ENCODE measurements around the gene FAM151B.
"Not testable (repeated sequence)": the region's sequence is repeated elsewhere in the genome, so short reads cannot be mapped to it uniquely, and the experiment has no call there.

The FAM151B gene

GRCh38 chr5:80577707-80578106 lies 89.8 kb downstream of the FAM151B start:
- DNase-seq, result no peak
- in situ Hi-C loops (cut with HindIII; ENCODE audit: low pct_ligation_motif_present, low sequenced_read_pairs), result no loop called here
- H3K4me3 ChIP-seq (ENCODE audit: low read depth, low read length), result no peak overlapping the region

GRCh38 chr5:80579050-80579449 lies 91.2 kb downstream of the FAM151B start:
- no peaks in the 10 kb centered on the region for H3K27me3 ChIP-seq (replicated peaks)
- H3K36me3 ChIP-seq (replicated peaks), result no peaks in the 10 kb centered on the region

More at GRCh38 chr5:80577707-80578106, 89.8 kb downstream of the FAM151B start:
- Histone ChIP-seq H3K27me3 (replicated peaks) (no peaks in the 10 kb centered on the region), H3K36me3 (replicated peaks) (no peaks in the 10 kb centered on the region), H3K27ac (no peak overlapping the region)
- TF ChIP-seq CTCF (IDR thresholded peaks at IDR 0.05; ENCODE audit: low read depth, low read length, missing control alignments), result no peak

GRCh38 chr5:80580291-80580690 lies 92.4 kb downstream of the FAM151B start:
- H3K27me3 ChIP-seq (replicated peaks); H3K36me3 ChIP-seq (replicated peaks); in situ Hi-C loops (cut with HindIII; ENCODE audit: low pct_ligation_motif_present, low sequenced_read_pairs); H3K27ac ChIP-seq; H3K4me3 ChIP-seq (ENCODE audit: low read depth, low read length); DNase-seq: not testable (repeated sequence)

More at GRCh38 chr5:80579050-80579449, 91.2 kb downstream of the FAM151B start:
- no peak for TF ChIP-seq CTCF (IDR thresholded peaks at IDR 0.05; ENCODE audit: low read depth, low read length, missing control alignments)
- DNase-seq, result no peak
- no peak overlapping the region for H3K4me3 ChIP-seq (ENCODE audit: low read depth, low read length)
- H3K27ac ChIP-seq, result no peak overlapping the region
- in situ Hi-C loops (cut with HindIII; ENCODE audit: low pct_ligation_motif_present, low sequenced_read_pairs), result no loop called here

- TF ChIP-seq CTCF (IDR thresholded peaks at IDR 0.05; ENCODE audit: low read depth, low read length, missing control alignments), result no peak
- no peaks in the 10 kb centered on the region for H3K36me3 ChIP-seq (replicated peaks)
- in situ Hi-C loops (cut with HindIII; ENCODE audit: low pct_ligation_motif_present, low sequenced_read_pairs), result no loop called here
- no peak overlapping the region for H3K4me3 ChIP-seq (ENCODE audit: low read depth, low read length)
- no peak overlapping the region for H3K27ac ChIP-seq
- H3K27me3 ChIP-seq (replicated peaks), result no peaks in the 10 kb centered on the region
- DNase-seq, result no peak
Measured at GRCh38 chr5:80584770-80585169, 96.9 kb downstream of the FAM151B start.

GRCh38 chr5:80588858-80589540 lies 101.1 kb downstream of the FAM151B start:
- no peak for DNase-seq
- TF ChIP-seq CTCF (IDR thresholded peaks at IDR 0.05; ENCODE audit: low read depth, low read length, missing control alignments), result no peak
- Histone ChIP-seq H3K36me3 (replicated peaks) (no peaks in the 10 kb centered on the region), H3K4me3 (ENCODE audit: low read depth, low read length) (no peak overlapping the region), H3K27ac (no peak overlapping the region), H3K27me3 (replicated peaks) (no peaks in the 10 kb centered on the region)
- in situ Hi-C loops (cut with HindIII; ENCODE audit: low pct_ligation_motif_present, low sequenced_read_pairs), result no loop called here

- H3K27ac ChIP-seq, result no peak overlapping the region
- DNase-seq, result no peak
- no peaks in the 10 kb centered on the region for H3K27me3 ChIP-seq (replicated peaks)
- in situ Hi-C loops (cut with HindIII; ENCODE audit: low pct_ligation_motif_present, low sequenced_read_pairs), result no loop called here
- H3K36me3 ChIP-seq (replicated peaks), result no peaks in the 10 kb centered on the region
- TF ChIP-seq CTCF (IDR thresholded peaks at IDR 0.05; ENCODE audit: low read depth, low read length, missing control alignments), result no peak
- no peak overlapping the region for H3K4me3 ChIP-seq (ENCODE audit: low read depth, low read length)
Measured at GRCh38 chr5:80590766-80591165, 102.9 kb downstream of the FAM151B start.

All from brain microvascular endothelial cell (primary cell).